Trophoblast cell (in vitro differentiated cells and primary cell): Measurements from ENCODE around the gene DEPP1.

ENCODE experiments used
- DNase-seq, 2 donors: peaks; one replicate each; pipeline ENCODE4 v3.0.0-alpha.2; 2016
- H2AFZ ChIP-seq: 2 replicates; pipeline ENCODE4 v1.6.1; 2013; ENCODE audit warnings: low read length, moderate library complexity, mild to moderate bottlenecking; ENCODE audit not compliant: insufficient read depth, poor library complexity
- H2AK5ac ChIP-seq: 2 replicates; pipeline ENCODE4 v1.6.1; 2013; ENCODE audit warnings: mild to moderate bottlenecking, low read length
- H2BK120ac ChIP-seq: 2 replicates; pipeline ENCODE4 v1.6.1; 2013; ENCODE audit warnings: low read length, mild to moderate bottlenecking, moderate library complexity; ENCODE audit not compliant: insufficient read depth, poor library complexity
- H2BK12ac ChIP-seq: 2 replicates; pipeline ENCODE4 v1.6.1; 2013; ENCODE audit warnings: mild to moderate bottlenecking, low read length, moderate library complexity
- H2BK5ac ChIP-seq: 2 replicates; pipeline ENCODE4 v1.6.1; 2013; ENCODE audit warnings: low read length, low read depth, moderate library complexity, mild to moderate bottlenecking; ENCODE audit not compliant: poor library complexity
- H3K14ac ChIP-seq: 2 replicates; pipeline ENCODE4 v1.6.1; 2013; ENCODE audit warnings: mild to moderate bottlenecking, low read length
- H3K18ac ChIP-seq: 2 replicates; pipeline ENCODE4 v1.6.1; 2013; ENCODE audit warnings: mild to moderate bottlenecking, low read length
- H3K23ac ChIP-seq: 2 replicates; pipeline ENCODE4 v1.6.1; 2013; ENCODE audit warnings: low read length
- H3K27ac ChIP-seq: 2 replicates; pipeline ENCODE4 v1.5.1; 2013; ENCODE audit warnings: low read depth, mild to moderate bottlenecking, inconsistent platforms, low read length, moderate library complexity
- H3K27me3 ChIP-seq: 2 replicates; pipeline ENCODE4 v1.6.1; 2013; ENCODE audit warnings: inconsistent platforms, mild to moderate bottlenecking, low read length, moderate library complexity; ENCODE audit not compliant: insufficient read depth
- H3K36me3 ChIP-seq, 2 experiments: 1 replicate in 1 of 2; 2 replicates in 1 of 2; pipeline ENCODE4 v1.6.1; 2013; ENCODE audit warnings: low read length in 2 of 2, mild to moderate bottlenecking in 2 of 2, moderate library complexity in 1 of 2; ENCODE audit not compliant: insufficient read depth in 2 of 2, control insufficient read depth in 1 of 2
- H3K4ac ChIP-seq: 2 replicates; pipeline ENCODE4 v1.6.1; 2013; ENCODE audit warnings: low read depth, mild to moderate bottlenecking, low read length, moderate library complexity
- H3K4me1 ChIP-seq, 2 experiments: 1 replicate in 1 of 2; 2 replicates in 1 of 2; pipeline ENCODE4 v1.6.1; 2013; ENCODE audit warnings: low read length in 2 of 2, mild to moderate bottlenecking in 2 of 2, moderate library complexity in 1 of 2; ENCODE audit not compliant: insufficient read depth in 2 of 2, control insufficient read depth in 1 of 2
- H3K4me2 ChIP-seq: 2 replicates; pipeline ENCODE4 v1.6.1; 2013; ENCODE audit warnings: inconsistent platforms, mild to moderate bottlenecking, low read length, moderate library complexity
- H3K4me3 ChIP-seq: 2 replicates; pipeline ENCODE4 v1.5.1; 2013; ENCODE audit warnings: mild to moderate bottlenecking, low read depth, low read length, inconsistent platforms
- H3K79me1 ChIP-seq: one replicate; pipeline ENCODE4 v1.6.1; 2013; ENCODE audit warnings: low read length
- H3K79me2 ChIP-seq: 2 replicates; pipeline ENCODE4 v1.6.1; 2013; ENCODE audit warnings: low read length, mild to moderate bottlenecking; ENCODE audit not compliant: control insufficient read depth, insufficient read depth, poor library complexity
- H3K9ac ChIP-seq: 2 replicates; pipeline ENCODE4 v1.6.1; 2013; ENCODE audit warnings: mild to moderate bottlenecking, low read length
- H3K9me3 ChIP-seq: 2 replicates; pipeline ENCODE4 v1.6.1; 2013; ENCODE audit warnings: low read depth, mild to moderate bottlenecking, control low read depth, inconsistent platforms, low read length; ENCODE audit not compliant: insufficient read depth
- H4K12ac ChIP-seq: 2 replicates; pipeline ENCODE4 v1.6.1; 2013; ENCODE audit warnings: low read depth, mild to moderate bottlenecking, low read length, moderate library complexity
- H4K8ac ChIP-seq: 2 replicates; pipeline ENCODE4 v1.6.1; 2013; ENCODE audit warnings: low read depth, mild to moderate bottlenecking, low read length, moderate library complexity
- H4K91ac ChIP-seq: one replicate; pipeline ENCODE4 v1.6.1; 2013; ENCODE audit warnings: low read depth, mild to moderate bottlenecking, low read length, moderate library complexity
- whole genome bisulfite sequencing: extraction: QIAGEN DNeasy Blood & Tissue Kit; methylation state at CpG from one replicate; pipeline ENCODE4 v1.1.7; 2013; ENCODE audit warnings: missing lambda C conversion rate; ENCODE audit not compliant: insufficient read length, insufficient coverage; ENCODE audit errors: extremely low coverage; 5-methylcytosine and 5-hydroxymethylcytosine counted together

The DEPP1 gene

DNA sequence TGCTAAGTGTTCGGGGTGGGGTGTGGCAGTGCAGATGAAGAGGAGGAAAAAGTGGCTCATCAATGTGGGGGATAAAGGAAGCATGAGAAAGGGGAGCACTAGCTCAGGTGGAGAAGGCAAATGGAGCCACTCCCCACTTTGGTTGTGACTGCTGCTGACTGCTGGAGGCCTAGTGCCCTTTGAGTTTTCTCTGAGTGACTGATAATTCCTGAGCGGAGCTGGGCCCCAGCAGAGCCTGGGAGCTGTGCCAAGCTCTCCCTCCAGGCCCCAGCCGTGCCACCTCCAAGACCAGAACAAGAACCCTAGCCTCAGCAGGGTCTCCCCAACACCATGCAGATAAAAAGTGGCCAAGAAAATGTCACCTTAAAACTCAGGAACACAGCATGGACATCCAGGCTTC, 28.7 kb downstream of the DEPP1 start:
- peaks cover 16% of the 10 kb centered on the region for H3K79me1 ChIP-seq
- no peak overlapping the region for H3K9ac ChIP-seq
- no peak overlapping the region for H2AFZ ChIP-seq
- H3K23ac ChIP-seq: no peak overlapping the region
- H2BK120ac ChIP-seq: no peak overlapping the region
- H2AK5ac ChIP-seq: no peak overlapping the region
- no peak overlapping the region for H2BK5ac ChIP-seq
- no peak overlapping the region for H4K12ac ChIP-seq
- no peaks in the 10 kb centered on the region for H3K9me3 ChIP-seq
- peak overlapping the region; percentile 47 for H2BK12ac ChIP-seq
- no peaks in the 10 kb centered on the region for H3K36me3 ChIP-seq
- H3K4ac ChIP-seq: no peak overlapping the region
- no peak overlapping the region for H3K4me3 ChIP-seq
- H3K79me2 ChIP-seq: no peaks in the 10 kb centered on the region
- no peak overlapping the region for H3K27ac ChIP-seq
- no CpG with 5 or more reads among the region's 3 CpGs for WGBS
- H3K4me2 ChIP-seq: no peak overlapping the region
- H4K8ac ChIP-seq: no peak overlapping the region
- H3K18ac ChIP-seq: peak overlapping the region; percentile 22
- H4K91ac ChIP-seq: peak overlapping the region; percentile 0
- DNase-seq: no peak
- H3K4me1 ChIP-seq: peaks cover 18 to 34% of the 10 kb centered on the region in 2 experiments
- no peaks in the 10 kb centered on the region for H3K27me3 ChIP-seq
- peak overlapping the region; percentile 12 for H3K14ac ChIP-seq

DNA sequence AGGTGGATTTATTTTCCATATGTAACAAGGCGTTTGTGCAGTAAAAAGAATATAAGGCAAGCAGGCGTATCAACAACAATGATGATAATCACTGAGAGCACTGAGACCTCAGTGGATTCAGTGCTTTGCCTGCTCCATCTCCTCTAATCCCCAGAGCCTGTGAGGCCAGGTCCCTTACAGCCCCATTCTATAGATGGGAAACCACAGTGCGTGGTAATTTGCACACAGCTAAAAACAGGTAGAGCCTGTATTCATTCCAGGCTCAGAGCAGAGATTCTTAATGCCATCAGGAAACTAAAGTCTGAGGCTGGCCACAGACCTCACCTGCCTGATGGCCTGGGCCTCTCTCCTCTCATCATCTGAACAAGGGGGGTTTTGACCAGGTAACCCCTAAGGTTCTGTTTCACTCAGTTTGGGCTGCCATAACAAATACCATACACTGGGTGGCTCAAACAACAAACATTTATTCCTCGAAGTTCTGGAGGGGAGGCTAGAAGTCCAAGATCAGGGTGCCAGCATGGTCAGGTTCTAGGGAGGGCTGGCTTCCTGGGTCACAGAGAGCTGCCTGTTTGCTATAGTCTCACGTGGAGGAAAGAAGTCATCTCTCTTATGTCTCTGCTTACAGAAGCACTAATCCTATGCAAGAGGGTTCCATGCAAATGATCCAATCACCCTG, 29.3 kb downstream of the DEPP1 start:
- Histone ChIP-seq H3K18ac (no peak overlapping the region), H2AK5ac (no peak overlapping the region), H3K27me3 (no peaks in the 10 kb centered on the region), H3K4me2 (no peak overlapping the region), H3K4me1 (peaks cover 18 to 34% of the 10 kb centered on the region in 2 experiments), H2BK5ac (no peak overlapping the region), H2BK12ac (no peak overlapping the region), H2BK120ac (no peak overlapping the region), H3K79me2 (no peaks in the 10 kb centered on the region), H4K91ac (no peak overlapping the region), H2AFZ (no peak overlapping the region), H3K14ac (no peak overlapping the region), H4K12ac (no peak overlapping the region), H3K79me1 (peaks cover 16% of the 10 kb centered on the region), H4K8ac (no peak overlapping the region), H3K23ac (no peak overlapping the region), H3K4me3 (no peak overlapping the region), H3K36me3 (no peaks in the 10 kb centered on the region), H3K9me3 (no peaks in the 10 kb centered on the region), H3K27ac (no peak overlapping the region), H3K9ac (no peak overlapping the region), H3K4ac (no peak overlapping the region)
- peak; percentile 78 to 90 for DNase-seq
- no CpG with 5 or more reads among the region's 5 CpGs for WGBS

DNA sequence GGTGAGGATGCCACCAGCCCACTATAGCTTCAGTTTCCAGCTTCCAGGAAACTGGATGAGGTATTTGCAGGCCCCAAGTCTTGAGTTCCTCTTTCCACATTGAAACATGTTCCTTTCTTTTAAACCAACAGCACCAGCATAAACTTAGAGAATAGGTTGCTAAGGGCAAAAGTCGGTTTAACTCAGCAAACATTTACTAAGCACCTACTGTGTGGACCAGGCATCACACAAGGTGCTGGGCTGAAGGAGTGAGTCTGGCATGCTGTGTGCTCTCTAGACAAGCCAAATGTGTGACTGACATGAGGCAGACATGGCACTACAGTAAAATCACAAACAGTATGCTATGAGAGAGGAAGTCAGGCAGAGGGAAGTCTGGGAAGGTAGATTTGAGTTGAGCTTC, 30.0 kb downstream of the DEPP1 start:
- H3K27ac ChIP-seq: no peak overlapping the region
- H2AFZ ChIP-seq: no peak overlapping the region
- peaks cover 18 to 34% of the 10 kb centered on the region in 2 experiments for H3K4me1 ChIP-seq
- no CpG with 5 or more reads among the region's 1 CpG for WGBS
- H3K4ac ChIP-seq: no peak overlapping the region
- no peak overlapping the region for H3K4me2 ChIP-seq
- no peak overlapping the region for H2BK5ac ChIP-seq
- H3K18ac ChIP-seq: no peak overlapping the region
- H3K4me3 ChIP-seq: no peak overlapping the region
- DNase-seq: no peak
- no peak overlapping the region for H4K8ac ChIP-seq
- H4K12ac ChIP-seq: no peak overlapping the region
- H3K79me1 ChIP-seq: peaks cover 16% of the 10 kb centered on the region
- no peak overlapping the region for H4K91ac ChIP-seq
- no peak overlapping the region for H2BK12ac ChIP-seq
- no peak overlapping the region for H2BK120ac ChIP-seq
- H3K23ac ChIP-seq: no peak overlapping the region
- no peaks in the 10 kb centered on the region for H3K36me3 ChIP-seq
- H3K79me2 ChIP-seq: no peaks in the 10 kb centered on the region
- H3K27me3 ChIP-seq: no peaks in the 10 kb centered on the region
- H2AK5ac ChIP-seq: no peak overlapping the region
- H3K9ac ChIP-seq: no peak overlapping the region
- no peaks in the 10 kb centered on the region for H3K9me3 ChIP-seq
- no peak overlapping the region for H3K14ac ChIP-seq

DNA sequence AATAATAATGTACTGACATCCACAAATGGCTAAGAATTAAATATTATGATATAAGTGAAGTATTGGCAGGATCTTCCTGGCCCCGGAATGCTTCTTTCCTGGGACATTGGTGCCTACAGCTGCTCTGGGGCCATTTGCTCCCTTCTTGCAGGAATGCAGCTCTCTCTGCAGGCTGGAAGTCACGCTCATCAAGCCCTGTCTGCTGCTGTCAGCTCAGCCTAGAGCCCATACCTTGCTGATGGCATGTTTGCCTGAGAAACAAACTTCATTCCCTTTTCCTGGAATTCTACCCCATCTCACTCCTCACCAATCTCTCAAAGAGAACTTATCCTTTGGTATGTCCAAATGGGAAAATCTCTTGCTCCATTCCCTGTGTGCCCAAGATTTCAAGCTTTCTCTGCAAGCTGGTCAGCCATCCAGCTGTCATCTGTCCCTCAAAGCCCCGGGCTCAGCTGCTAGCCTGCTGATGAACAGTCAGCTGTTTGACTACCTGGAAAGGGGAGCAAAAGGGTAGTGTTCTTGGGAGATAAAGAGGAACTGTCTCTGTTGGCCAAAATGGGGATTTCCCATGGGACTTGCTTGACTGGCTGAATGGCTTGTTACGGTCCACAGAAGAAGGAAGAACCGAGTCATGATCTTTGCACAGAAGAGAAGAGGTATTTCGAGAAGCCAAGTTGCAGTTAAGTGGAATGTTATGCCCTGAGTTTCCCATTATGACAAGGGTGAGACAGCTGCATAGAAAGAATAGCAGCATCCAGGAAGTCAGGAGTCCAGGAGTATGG, 31.0 kb downstream of the DEPP1 start:
- Histone ChIP-seq H3K4me1 (peaks cover 15 to 28% of the 10 kb centered on the region in 2 experiments), H3K27me3 (no peaks in the 10 kb centered on the region), H3K18ac (no peak overlapping the region), H3K4me3 (no peak overlapping the region), H3K36me3 (no peaks in the 10 kb centered on the region), H4K12ac (no peak overlapping the region), H3K9me3 (no peaks in the 10 kb centered on the region), H2AFZ (no peak overlapping the region), H3K4ac (no peak overlapping the region), H4K8ac (no peak overlapping the region), H3K14ac (no peak overlapping the region), H2BK12ac (no peak overlapping the region), H3K9ac (no peak overlapping the region), H2BK120ac (no peak overlapping the region), H3K79me1 (peaks cover 12% of the 10 kb centered on the region), H3K79me2 (no peaks in the 10 kb centered on the region), H2AK5ac (no peak overlapping the region), H3K27ac (no peak overlapping the region), H3K4me2 (no peak overlapping the region), H4K91ac (no peak overlapping the region), H3K23ac (no peak overlapping the region), H2BK5ac (no peak overlapping the region)
- peak; percentile 81 to 91 for DNase-seq
- WGBS: no CpG with 5 or more reads among the region's 6 CpGs
